NCI-H2029 treated with DMSO at 0.1 percent for 48 hours (cell line): ENCODE results near the gene UBE2Z.
"Not testable (repeated sequence)": the region's sequence is repeated elsewhere in the genome, so short reads cannot be mapped to it uniquely, and the experiment has no call there.

ENCODE experiments used
- DNase-seq: peaks from one replicate; lab custom pipeline; 2025; lab: John Stamatoyannopoulos, UW

The UBE2Z gene

DNA sequence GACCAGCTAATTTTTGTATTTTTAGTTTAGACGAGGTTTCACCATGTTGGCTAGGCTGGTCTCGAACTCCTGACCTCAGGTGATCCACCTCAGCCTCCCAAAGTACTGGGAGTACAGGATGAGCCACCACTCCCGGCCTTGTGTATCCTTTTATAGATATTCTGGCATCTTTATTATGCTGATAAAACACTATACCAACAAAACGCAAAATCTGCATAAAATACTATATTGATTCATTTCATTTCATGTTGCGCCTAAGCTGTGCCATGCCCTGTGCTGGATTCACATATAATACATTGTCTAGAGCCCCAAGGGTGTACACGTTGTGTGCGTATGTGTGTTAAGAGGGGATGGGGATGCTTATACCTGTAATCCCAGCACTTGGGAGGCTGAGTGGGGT lies 3.8 kb upstream of the UBE2Z start:
- no peak for DNase-seq

DNA sequence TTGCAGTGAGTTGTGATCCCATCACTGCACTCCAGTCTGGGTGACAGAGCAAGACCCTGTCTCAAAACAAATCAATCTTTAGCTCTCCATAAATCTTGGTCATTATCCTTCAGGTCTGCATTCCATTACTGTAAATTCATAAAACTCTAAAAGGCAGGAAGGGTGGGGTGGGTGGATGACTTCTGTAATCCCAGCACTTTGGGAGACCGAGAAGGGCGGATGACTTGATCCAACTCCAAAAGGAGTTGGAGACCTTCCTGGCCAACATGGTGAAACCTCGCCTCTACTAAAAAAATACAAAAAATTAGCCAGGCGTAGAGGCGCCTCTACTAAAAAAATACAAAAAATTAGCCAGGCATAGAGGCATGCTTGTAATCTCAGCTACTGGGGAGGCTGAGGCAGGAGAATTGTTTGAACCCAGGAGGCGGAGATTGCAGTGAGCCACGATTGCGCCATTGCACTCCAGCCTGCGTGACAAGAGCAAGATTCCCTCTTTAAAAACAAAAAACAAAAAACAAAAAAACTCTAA lies 2.2 kb upstream of the UBE2Z start:
- DNase-seq = no peak

DNA sequence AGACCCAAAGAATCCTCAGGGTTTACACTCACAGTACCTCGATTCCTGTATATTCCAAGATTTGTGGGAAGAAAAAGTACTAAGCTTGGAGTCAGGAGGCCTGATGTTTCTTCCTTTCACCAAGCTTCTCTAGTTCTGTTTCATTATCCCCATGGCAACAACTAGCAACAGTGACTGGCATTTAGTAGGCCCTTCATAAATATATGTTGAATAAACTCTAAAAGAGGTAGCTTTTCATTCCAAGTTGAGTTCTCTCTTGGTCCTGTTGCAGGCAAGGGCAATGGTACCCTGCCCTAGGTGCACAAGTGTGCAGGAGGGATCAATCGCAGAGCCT lies 527 bp upstream of the UBE2Z start:
- DNase-seq = no peak

DNA sequence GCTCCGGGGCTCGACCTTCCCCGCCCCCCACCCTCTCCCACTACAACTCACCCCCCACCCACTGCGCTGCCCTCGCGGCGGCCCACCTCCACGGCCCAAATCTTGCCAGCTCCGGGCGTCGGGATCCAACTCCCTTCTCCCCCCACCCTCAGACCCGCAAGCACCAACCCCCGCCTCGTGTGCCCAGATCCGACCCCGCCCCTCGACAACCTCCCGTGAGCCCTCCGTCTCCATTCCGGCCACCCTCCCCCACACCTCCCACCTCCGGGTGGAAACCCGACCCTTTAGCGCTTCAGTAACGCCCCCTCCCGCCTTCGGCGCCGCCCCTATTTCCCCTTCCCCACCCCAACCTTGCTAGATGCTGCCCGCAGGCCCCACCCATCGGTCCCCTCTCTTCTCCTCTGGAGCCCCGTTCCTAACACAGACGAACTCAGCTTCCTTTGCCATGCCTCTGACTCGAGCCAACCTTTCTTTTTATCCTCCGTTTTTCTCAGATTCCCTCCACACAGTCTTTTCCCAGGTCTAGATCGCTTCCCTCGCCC lies 717 bp downstream of the UBE2Z start:
- peak; percentile 25 for DNase-seq

DNA sequence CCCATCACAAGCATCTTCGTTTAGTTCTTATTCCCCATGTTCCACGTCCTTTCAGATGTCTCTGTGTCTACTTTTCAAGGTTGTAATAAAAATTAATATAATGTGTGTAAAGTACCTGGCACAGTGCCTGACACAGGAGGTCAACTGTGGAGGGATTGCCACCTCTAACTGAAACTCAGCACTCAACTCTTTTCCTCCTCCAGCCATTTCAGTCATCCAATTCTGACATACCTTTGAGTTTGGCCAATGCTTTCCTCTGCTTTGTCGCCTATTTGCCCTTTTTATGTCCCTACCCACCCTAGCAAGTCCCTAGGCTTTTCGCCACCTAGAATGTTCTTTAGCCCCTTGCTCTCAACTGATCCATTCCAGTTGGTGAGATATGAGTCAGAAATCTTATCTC lies 1.6 kb downstream of the UBE2Z start:
- no peak for DNase-seq

DNA sequence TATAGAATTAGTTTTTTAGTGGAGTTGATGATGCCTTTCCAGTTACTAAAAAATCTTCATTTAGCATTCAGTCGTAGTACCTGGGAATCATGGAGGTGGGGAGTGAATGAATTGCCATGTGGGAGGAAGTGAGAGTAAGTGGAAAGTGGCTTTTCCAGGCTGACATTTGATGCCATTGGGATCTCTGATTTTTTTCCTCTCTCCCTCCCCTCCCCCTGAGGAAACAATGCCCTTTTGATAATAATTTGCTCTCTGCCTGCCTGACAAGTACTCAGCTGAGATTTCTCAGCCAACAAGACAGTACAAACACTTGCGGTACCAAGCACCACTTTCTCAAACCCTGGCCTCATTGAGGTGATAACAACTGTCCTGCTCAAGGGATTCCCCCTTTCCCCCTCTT lies 2.2 kb downstream of the UBE2Z start:
- peak; percentile 54 for DNase-seq

DNA sequence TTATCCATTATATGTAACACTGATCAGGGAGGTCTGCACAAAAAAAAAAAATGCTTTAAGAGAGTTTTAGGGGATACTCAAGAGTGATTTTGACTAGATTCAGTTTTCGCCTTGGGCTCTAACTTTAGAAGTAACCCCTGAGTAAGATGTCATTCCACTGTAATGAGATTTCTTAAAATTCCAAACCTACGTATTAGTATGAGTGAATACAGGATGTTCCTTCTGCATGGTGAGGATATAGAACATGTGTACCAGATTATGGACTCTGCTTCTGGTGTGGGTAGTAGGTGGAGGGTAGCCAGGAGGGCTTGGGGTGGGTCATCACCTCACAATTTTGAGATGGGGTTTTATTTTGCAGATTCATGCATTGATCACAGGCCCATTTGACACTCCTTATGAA lies 4.3 kb downstream of the UBE2Z start:
- no peak for DNase-seq

DNA sequence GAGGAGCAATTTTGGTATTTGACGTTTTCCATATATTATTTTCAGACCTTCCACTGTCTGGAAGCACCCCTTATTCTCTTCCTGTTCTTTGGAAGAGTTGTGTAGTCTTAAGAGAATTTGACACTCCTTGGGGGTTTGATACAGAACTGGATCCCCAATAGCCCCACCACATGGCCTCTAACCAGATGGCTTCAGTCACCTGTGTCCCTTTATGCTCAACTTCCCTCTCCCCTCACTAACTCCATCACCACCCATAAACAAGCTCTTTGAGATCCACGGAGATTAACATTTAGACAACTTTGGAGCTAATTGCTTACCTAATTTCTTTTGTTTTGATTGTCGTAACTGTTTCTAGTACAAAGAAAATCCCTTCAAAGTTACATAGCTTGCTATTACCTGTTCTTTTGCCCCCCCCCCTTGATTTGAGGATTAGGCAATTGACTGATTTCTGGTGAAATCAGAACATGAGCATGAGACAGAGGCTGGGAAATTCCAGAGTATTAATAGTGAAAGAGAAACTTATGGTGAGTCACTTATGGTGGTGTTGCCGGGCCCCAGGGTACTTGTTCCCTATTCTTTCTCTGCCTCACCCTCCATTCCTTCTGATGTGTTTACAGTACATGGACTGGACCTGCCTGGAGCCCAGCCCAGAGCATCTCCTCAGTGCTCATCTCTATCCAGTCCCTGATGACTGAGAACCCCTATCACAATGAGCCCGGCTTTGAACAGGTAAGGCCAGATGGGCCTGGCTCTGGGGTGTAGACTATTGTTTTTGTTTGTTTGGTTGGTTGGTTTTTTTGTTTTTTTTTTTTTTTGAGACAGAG lies 7.5 kb downstream of the UBE2Z start:
- DNase-seq = no peak

DNA sequence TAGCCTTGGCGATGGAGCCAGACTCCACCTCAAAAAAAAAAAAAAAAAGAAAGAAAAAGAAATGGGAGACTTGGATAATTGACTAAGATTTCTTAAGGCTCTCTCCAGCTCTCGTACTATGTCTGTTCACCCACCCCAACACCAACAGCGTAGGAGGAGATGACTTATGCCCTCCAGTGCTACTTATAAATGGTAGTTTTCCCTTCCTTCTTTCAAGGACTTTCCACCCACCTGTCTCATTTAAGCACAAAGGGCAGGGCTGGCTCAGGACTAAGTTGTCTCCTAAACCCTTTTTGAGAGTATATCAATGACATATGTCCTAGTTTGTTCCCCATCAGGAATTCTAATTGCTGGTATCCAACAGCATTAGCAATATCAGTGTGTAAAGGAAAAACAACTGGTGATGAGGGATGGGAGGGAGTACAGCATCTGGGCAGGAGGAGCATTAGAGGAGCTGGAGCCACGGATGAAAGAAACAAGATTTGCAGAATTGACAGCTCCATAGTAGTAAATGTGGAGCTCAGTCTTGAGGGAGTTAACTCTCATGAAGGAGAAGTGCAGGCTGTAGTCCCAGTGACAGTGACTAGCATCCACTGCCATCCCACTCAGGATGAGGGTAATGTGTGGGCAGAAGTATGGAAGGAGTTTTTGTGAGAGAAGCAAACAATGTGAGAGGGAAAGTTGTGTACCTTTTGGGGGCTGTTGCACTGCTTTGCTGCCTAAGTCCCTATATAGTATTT lies 17.2 kb downstream of the UBE2Z start:
- no peak for DNase-seq

DNA sequence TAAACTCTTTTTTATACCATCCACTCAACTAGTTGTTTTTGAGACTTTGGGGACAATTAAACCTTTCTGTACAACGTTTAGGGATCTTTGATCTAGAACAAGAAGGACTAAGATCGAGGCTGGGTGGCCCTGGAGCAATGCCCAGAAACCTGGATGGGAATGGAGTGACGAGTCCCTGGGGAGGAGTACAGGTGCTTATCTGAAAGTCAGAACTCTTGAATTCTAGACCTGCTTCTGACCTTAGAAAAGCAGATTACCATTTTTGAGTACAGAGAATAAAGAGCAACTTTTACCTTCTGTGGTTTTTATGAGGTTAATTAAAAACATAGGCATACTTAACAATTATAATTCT lies 17.8 kb downstream of the UBE2Z start:
- DNase-seq = no peak

DNA sequence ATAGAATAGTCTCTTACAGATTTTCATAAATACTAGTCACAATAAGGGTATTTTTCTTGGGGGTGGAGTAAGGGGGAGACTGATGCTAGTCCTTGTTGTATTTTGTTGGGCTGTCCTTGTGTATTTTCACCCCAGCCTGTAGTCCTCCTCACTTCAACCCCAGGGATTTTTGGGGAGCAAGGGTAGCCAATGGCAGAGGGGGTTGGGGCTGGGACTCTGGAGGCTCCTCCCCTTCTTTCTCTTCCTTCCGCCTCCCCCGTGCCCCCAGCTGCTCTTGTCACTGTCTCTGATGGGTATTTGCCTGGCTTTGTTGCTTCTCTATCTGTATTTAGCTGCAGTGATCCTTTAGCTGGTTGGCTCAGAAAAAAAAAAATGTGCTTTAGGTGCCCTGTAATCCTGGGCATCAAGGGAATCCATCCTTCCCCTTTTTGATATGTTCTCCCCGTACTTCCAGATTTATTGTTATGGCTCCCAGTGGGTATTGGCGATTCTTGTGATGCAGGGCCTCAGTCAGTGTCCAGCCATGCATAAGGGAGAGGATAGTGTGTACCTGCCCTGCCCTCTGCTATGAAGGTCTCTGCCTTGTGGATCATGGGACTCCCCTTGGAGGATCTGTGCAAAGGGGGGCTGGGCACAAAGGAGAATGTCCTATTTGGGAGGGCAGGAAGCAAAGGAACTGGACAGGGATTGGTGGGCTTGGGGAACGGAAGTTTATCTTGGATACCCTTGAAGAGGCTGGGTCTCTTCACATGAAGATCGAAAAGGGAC lies 20.0 kb downstream of the UBE2Z start:
- no peak for DNase-seq

DNA sequence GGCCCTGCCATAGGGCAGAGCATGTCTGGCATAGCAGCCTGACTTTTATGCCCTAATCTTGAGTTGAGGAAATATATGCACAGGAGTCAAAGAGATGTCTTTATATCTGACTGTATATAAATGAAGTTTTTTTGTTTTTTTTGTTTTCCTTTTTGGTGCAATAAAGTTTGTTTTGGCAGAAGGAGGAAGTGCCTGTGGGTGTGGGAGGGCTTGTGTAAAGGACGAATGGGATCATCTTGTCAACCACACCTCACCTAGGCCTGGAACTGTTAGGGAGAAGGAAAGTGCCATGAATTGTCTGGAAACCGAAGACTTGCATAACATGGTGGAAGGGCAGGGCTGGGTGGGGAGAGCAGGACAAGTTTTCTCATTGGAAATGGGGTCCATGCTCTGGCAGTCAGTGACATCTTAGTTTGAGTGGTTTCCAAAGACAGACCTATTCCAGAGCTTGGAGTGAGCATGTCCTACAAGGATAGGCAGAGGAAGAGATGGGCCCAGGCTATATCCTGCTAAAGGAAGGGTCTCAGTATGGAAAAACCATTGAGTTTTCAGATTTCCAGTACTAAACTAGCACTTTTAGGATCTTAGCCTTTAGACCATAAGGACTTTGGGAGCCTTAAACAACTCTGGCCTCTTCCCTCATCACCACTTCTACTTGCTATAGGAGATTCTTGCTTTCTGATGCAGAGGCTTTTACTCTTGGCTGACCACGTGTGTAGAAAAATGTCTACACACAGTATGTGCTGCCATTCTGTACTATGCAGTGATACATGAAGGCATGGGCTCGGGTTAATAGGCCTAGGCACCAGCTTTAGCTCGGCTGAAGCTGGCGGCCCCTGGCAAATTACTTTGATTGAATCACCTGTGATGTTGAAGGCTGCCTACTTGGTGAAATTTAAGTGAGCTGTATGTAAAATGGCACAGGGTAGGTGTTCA lies 20.9 kb downstream of the UBE2Z start:
- no peak for DNase-seq

DNA sequence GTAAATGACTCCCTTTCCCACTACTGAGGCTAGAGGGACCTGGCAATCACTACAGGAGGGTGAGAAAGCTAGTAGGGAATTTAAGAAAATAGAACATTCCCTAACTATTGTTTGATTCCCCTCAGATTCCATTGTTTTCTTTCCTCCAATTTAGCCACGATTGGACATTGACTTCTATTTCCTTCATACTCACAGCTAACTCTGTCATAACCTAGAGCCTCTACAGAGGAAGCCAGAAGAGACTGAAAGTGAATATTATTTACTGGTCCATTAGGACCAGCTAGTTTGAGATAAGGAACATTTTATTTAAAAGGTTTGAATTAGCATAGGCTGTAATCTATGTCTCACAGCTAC lies 21.6 kb downstream of the UBE2Z start:
- no peak for DNase-seq

DNA sequence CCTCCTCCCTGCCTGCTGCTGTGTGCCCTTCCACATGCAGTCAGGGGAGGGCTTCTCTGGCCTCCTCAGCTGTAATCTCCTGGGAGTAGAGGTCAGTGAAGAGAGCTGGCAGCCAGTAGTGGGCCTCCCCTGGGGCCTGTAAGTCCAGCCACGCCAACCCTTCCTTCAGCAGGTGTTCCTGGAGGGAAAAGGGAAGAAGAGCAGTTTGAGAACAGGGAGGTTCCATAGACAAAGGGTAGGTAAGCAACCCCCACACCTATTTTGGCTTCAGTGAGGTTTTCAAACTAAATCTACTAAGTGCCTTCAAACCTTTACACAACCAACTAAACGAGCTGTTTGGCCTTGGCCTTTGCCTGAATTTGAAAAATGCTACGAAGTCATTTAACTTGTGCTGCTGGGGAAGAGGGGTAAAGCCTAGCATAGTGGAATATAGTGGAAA lies 22.2 kb downstream of the UBE2Z start:
- no peak for DNase-seq

DNA sequence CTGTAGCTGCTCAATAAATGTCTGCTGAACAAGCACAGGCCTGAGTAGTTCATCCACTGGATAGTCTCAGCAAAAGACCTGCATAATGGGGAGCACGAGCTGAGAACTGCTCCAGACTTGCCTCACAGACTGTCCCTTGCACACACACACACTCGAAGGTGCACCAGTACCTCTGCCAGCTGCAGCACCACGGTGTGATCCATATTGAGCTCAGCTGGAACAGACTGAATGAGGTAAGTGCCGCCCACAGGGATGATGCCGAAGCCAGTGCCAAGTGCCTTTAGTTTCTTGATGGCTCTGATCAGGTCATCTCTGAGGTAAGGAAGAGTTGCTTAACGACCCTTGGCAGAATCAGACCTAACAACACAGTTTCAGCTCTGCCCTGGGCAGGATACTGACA lies 24.8 kb downstream of the UBE2Z start:
- no peak for DNase-seq

DNA sequence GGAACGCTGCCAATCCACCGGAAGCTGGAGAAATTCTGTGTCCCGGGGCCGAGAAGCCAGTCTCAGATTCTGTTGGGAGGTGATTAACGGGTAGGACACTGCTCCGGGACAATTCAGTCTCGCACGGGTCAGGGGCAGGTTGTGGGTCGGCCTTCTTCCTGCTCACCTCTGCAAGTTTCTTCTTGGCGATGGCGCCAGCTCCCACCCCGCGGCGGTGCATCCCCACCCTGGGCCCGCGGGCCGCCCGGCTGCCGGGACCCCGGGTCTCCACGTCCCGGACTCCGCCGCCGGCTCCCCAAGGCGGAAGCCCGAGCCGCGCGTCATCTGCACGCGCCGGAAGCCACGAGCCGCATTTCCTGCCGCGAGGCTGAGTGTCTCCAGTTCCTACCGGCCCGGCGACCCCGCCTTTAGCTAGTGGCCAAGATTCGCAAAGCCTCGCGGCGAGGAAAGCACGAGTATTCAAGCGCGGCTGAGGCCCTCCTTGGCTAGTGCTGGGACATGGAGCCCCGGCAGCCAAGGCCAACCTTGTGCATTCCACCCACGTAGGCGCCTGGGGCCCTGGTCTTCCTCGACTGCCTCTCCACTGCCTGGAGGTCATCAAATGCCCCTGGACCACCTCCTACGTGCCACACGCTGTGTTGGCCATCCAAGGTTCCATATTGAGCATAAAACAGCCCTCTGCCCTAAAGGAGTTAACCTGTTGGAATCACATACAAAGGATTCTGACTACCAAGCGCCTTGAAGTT lies 36.5 kb downstream of the UBE2Z start, which contains the start of gene SNF8:
Gene SNF8, minus strand, starts transcription at position 328 of the 746 bp plus-strand sequence. Its CDS starts 108 bp downstream, at position 220.
- DNase-seq = peak; percentile 16

DNA sequence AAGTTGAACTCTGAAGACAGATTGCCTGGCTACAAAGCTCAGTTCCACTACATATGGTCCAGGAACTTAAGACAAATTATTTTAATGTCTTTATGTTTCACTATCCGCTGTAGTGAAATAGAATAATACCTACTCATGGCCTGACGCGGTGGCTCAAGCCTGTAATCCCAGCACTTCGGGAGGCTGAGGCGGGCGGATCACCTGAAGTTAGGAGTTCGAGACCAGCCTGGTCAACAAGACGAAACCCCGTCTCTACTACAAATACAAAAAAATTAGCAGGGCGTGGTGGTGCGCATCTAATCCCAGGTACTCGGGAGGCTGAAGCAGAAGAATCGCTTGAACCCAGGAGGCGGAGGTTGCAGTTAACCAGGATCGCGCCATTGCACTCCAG lies 37.0 kb downstream of the UBE2Z start:
- not testable (repeated sequence) for DNase-seq

DNA sequence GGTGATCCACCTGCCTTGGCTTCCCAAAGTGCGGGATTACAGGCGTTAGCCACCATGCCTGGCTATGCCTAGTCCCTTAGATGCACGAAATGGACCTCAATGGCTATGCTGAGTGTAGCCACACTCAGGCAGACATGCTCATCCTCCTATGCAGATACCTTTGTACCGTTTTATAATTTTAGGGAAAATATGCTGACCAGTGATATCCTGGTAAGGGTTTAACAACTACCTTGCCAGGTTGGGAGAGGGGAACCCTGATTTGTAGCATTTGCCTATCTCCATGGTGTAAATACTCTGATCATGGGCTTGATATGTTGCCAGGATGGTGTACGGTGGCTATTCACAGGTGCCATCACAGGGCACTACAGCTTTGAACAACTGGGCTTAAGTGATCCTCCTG lies 43.4 kb downstream of the UBE2Z start:
- no peak for DNase-seq

DNA sequence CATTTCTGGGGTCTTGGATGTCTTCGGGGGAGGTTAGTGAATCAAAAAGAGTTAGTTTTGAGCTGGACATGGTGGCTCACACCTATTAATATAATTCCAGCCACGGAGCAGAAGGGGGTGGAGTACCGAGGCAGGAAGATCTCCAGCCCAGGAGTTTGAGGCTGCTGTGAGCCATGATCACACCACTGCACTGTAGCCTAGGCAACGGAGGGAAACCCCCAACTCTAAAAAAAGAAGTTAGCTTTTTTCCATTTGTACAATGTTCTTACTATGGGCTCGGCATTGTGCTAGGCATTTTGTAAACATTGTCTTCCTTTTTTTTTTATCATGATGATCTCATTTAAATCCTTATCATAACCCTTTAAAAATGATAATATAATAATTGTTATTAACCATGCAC lies 44.7 kb downstream of the UBE2Z start:
- no peak for DNase-seq

DNA sequence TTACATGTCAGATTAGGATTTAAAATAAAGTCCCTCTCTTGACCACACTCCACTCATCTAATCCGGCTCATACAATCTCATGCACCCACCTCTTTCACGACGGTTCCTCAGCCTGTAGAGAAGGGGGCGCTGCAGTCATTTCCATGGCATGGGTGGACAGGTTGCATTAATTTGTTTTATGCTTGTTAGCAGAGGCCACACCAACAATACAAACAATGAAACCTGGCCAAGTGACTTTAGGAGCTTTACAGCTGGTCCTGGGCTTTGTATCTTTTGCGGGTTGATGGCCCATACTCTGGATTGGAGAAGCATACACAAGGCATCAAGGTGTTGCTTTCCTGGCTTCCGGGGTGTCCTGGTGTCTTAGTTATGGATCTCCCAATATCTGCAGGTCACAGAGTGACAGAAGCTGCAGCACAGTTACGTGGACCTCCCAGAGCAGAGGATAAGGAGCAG lies 46.1 kb downstream of the UBE2Z start:
- no peak for DNase-seq
